GM18526 (cell line): ENCODE measurements around the gene LGI4.

Experiments
- POLR2A ChIP-seq: IDR thresholded peaks from 3 replicates; pipeline ENCODE4 v1.6.1; 2011; ENCODE audit not compliant: insufficient read length; ENCODE audit errors: extremely low read depth

Gene LGI4

GRCh38 chr19:35122687-35123551 is 11.9 kb downstream of the LGI4 start:
- no peak for TF ChIP-seq POLR2A

- no peak for TF ChIP-seq POLR2A
Measured at GRCh38 chr19:35120898-35121297, 14.0 kb downstream of the LGI4 start.

- TF ChIP-seq POLR2A, result no peak
Measured at GRCh38 chr19:35120492-35120891, 14.4 kb downstream of the LGI4 start.

GRCh38 chr19:35119578-35120155 is 15.2 kb downstream of the LGI4 start:
- TF ChIP-seq POLR2A, result no peak

- TF ChIP-seq POLR2A, result no peak
Measured at GRCh38 chr19:35119091-35119490, 15.8 kb downstream of the LGI4 start.

- TF ChIP-seq POLR2A, result no peak
Measured at GRCh38 chr19:35118268-35119020, 16.4 kb downstream of the LGI4 start.

- no peak for TF ChIP-seq POLR2A
Measured at GRCh38 chr19:35117799-35118198, 17.1 kb downstream of the LGI4 start.

GRCh38 chr19:35117116-35117515 is 17.7 kb downstream of the LGI4 start:
- TF ChIP-seq POLR2A, result no peak

GRCh38 chr19:35116072-35116801 is 18.6 kb downstream of the LGI4 start:
- TF ChIP-seq POLR2A, result no peak

- TF ChIP-seq POLR2A, result no peak
Measured at GRCh38 chr19:35115177-35115951, 19.5 kb downstream of the LGI4 start, which contains the start of gene FXYD3. Gene FXYD3, plus strand, starts transcription at chr19:35115823. Its CDS starts 3,554 bp downstream, at chr19:35119377.

GRCh38 chr19:35114353-35115176 is 20.3 kb downstream of the LGI4 start:
- no peak for TF ChIP-seq POLR2A

- TF ChIP-seq POLR2A, result no peak
Measured at GRCh38 chr19:35112995-35113688, 21.7 kb downstream of the LGI4 start.

- TF ChIP-seq POLR2A, result no peak
Measured at GRCh38 chr19:35110974-35111373, 23.9 kb downstream of the LGI4 start.
